Middle frontal gyrus (tissue), 1 donor: ENCODE results near the gene ARMH3.

Experiments
- DNase-seq: peaks from one replicate; pipeline ENCODE4 v3.0.0-alpha.2; 2015; ENCODE audit warnings: low spot score; ENCODE audit errors: extremely low spot score

The ARMH3 gene

GRCh38 chr10:101858723-101859500, 197.1 kb downstream of the ARMH3 start:
- no peak for DNase-seq

DNA sequence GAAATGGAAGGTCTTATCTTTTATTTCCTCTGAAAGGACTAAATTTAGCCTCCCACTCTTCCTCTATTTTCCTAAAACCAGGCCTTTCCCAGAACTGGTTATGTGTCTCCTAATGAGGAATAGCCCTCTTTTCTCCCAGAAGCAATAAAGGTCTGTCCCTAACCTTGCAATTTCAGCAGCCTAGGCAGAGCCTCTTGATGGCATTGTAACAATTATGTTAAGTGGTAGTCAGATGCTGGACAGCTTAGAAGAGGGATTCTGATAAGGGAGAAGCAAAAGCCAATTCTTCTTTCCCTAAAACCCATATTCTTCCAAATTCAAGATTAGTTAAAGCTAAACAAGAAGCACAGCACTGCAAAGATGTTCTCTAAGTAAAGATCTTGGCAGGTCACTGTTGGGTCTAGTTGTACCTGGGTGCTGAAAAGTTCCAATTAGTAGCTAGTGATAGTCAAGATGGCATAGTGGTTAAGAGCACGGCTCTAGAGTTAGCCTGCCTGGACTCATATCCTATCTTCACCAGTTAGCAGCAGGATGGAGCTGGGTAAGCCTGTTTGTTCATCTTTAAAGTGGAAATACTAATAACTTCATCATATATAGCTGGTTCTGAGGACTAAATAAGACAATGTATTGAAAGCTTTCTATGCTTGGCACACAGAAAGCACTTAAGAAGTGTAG, 198.0 kb downstream of the ARMH3 start:
- no peak for DNase-seq

DNA sequence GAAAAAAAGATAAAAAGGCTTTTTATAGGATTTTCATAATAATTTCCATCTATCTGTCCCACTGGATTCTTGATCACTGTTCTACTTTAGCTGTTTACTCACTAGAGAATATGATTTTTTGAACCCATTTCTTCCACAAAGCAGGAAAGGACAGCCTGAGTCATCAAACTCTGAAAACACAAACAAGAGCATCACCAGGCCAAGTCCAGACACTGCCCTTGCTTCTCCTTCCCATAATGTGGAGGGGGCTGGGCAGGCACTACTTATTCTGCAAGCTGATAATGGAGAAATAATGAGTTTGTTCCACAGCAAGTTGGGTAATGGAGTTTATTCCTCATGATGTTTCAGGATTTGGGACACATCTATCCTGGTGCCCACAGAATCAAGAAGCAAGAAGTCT, 199.3 kb downstream of the ARMH3 start:
- no peak for DNase-seq

GRCh38 chr10:101851411-101852116, 204.4 kb downstream of the ARMH3 start:
- no peak for DNase-seq

GRCh38 chr10:101850749-101851148, 205.2 kb downstream of the ARMH3 start:
- DNase-seq: no peak

- DNase-seq: no peak
Measured at GRCh38 chr10:101848894-101849351, 207.1 kb downstream of the ARMH3 start.

GRCh38 chr10:101848408-101848807, 207.6 kb downstream of the ARMH3 start:
- no peak for DNase-seq

GRCh38 chr10:101845893-101846292, 210.1 kb downstream of the ARMH3 start:
- DNase-seq: no peak

DNA sequence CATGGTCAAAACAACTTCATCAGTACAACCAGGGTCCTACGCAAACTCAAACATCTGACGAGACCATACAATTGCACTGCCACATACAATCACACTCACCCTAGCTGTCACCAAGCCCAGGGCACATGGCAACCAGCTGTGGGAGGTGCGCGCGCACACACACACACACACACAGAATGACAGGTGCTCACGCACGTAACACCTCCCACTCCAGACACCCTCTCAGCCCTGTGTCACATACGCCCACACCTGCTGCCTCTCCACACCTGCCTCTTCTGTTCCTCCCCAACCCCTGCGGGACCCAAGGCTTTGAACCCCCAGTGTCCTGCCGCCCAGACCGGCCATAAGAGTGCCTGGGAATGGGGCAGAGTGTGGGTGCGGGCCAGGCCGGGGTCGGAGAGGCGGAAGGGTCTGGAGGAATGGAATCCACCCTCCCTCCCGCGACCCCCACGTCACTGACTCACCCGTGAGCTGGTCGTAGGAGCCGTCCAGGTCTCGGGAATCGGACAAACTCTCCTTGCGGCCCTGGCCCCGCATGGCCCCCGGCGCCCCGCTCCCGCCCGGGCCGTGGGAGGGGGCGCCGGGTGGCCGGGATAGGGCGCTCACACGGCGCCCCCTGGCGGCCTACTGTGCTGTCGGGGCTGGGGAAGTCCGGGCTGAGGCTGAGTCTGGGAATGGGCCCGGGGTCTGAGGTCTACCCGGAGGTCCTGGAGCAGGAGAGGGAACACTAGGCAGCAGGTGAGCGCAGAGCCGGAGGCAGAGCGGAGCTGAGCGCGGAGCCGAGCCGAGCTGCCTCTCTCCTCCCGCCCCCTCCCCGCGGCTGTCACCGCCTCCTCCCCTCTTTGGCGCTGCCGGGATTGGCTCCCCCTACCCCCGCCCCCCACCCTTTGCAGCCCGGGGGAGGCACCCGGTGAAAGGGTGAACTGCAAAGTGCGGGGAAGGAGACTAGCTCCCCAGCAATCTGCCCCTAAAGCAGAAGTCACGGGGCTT, 212.6 kb downstream of the ARMH3 start, which contains the start of gene KCNIP2:
KCNIP2 (minus strand) TSS at position 769 of the 990 bp plus-strand sequence; CDS start at position 537, 232 bp downstream.
- DNase-seq: no peak

DNA sequence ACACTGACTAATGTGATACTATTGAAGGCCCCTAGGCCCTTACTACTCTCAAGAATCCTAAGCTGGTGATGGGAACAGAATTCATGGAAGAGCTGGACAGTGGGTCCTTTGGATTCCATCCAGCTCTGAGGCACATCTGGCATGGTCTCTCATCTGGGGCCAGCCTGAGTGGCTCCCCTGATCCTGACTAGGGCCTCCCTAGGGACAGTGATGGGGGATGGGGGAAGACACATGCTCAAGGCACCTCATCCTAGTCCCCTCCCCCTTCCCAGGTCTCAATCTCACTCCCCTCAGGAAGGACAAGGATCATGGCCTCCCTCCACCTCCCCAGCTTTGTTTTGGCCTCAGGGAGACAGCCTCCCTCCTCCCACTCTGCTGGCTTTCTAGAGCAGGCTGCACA, 214.1 kb downstream of the ARMH3 start:
- no peak for DNase-seq

- DNase-seq: peak; percentile 74
Measured at GRCh38 chr10:101840741-101841453, 215.1 kb downstream of the ARMH3 start.

GRCh38 chr10:101840102-101840684, 215.8 kb downstream of the ARMH3 start:
- DNase-seq: no peak

DNA sequence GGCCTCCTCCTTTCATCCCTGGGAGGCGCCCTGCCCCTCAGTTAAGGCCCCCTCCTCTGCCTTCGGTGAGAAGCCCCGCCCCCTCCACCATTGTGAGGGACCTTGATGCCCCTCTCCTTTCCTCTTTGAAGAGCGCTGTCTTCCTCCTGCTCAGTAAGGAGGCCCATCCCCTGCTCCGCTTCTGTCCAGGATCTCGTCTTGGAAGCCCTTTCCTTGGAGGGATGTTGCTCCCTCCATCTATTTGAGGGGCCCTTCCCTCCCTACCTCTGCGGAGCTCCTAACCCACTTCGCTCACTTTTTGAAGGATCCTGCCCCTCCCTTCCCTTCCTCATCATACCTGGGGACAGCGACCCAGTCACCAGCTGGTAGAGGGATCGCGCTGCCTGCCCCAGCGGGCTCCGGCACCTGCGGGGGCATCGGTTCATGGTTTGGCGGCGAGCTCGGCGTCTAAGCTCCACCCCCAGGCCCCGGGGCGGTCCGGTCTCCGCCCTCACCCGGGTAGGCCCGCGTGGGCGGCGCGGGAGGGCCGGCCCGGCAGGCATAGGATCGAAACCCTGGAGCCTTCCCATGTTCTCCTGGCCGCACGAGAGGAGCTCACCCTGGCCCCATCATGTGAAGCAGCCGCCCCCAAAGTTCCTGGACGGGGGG, 216.4 kb downstream of the ARMH3 start:
- DNase-seq: no peak

- DNase-seq: no peak
Measured at GRCh38 chr10:101839002-101839401, 217.0 kb downstream of the ARMH3 start.

- no peak for DNase-seq
Measured at GRCh38 chr10:101838416-101838970, 217.5 kb downstream of the ARMH3 start.

DNA sequence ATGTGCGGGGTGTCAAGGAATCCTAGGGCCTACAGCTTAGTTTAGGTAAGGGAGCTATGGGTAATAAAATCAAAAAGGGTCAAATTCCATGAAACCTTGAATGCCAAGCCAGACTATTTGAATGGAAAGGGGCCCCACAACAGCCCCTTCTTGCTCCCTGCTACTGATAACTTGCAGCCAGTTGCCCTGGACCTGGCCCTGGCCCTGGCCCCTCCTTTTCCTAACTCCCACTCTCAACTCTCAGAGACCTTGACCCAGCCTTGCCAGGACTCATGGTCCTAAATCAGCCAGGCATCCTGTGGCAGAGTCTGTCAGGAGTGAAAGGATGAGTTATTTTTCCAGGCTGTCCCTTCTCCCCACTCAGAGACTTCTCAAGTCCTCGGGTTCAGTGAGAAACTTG, 218.2 kb downstream of the ARMH3 start:
- no peak for DNase-seq

GRCh38 chr10:101835362-101835761, 220.6 kb downstream of the ARMH3 start:
- DNase-seq: no peak

GRCh38 chr10:101834341-101834740, 221.6 kb downstream of the ARMH3 start:
- DNase-seq: no peak

- DNase-seq: no peak
Measured at GRCh38 chr10:101833466-101833865, 222.5 kb downstream of the ARMH3 start.
